Measurements from ENCODE around the gene RGMA.

- TF ChIP-seq EZH2 (IDR thresholded peaks at IDR 0.05; ENCODE audit: borderline replicate concordance, insufficient read depth, low read depth, low read length, poor library complexity, severe bottlenecking) (no peak), CTCF (IDR thresholded peaks at IDR 0.05) (no peak)
Observed at GRCh38 chr15:93056836-93057235, 32.2 kb downstream of the RGMA start.
